H9 (cell line): ENCODE results near the gene DIAPH3. TPM values are rescaled to one million over a fixed set of nuclear protein-coding genes. Genes with fewer than 3 reads are reported as not detected.

Experiments
- DNase-seq: peaks from one replicate; pipeline ENCODE4 v3.0.0-alpha.2; 2017
- H2AFZ ChIP-seq: one replicate; pipeline ENCODE4 v1.6.1; 2013; ENCODE audit warnings: mild to moderate bottlenecking, low read length, control low read depth, moderate library complexity
- H2AK5ac ChIP-seq: 2 replicates; pipeline ENCODE4 v1.6.1; 2013; ENCODE audit warnings: low read length, control low read depth, mixed read lengths; ENCODE audit not compliant: insufficient read length
- H2BK120ac ChIP-seq: one replicate; pipeline ENCODE4 v1.6.1; 2013; ENCODE audit warnings: low read depth, mild to moderate bottlenecking, low read length, control low read depth, inconsistent platforms; ENCODE audit not compliant: poor library complexity, severe bottlenecking
- H2BK12ac ChIP-seq: 2 replicates; pipeline ENCODE4 v1.6.1; 2013; ENCODE audit warnings: low read length, control low read depth, mixed read lengths, low read depth; ENCODE audit not compliant: insufficient read length
- H2BK15ac ChIP-seq: 2 replicates; pipeline ENCODE4 v1.6.1; 2013; ENCODE audit warnings: low read depth, low read length, control low read depth
- H2BK20ac ChIP-seq: one replicate; pipeline ENCODE4 v1.6.1; 2013; ENCODE audit warnings: low read depth, mild to moderate bottlenecking, low read length, control low read depth, inconsistent platforms; ENCODE audit not compliant: poor library complexity, severe bottlenecking
- H2BK5ac ChIP-seq: 2 replicates; pipeline ENCODE4 v1.6.1; 2013; ENCODE audit warnings: low read length, control low read depth, mixed read lengths; ENCODE audit not compliant: insufficient read length
- H3K14ac ChIP-seq: 2 replicates; pipeline ENCODE4 v1.6.1; 2013; ENCODE audit warnings: low read length, control low read depth; ENCODE audit not compliant: insufficient read depth
- H3K18ac ChIP-seq: 2 replicates; pipeline ENCODE4 v1.6.1; 2013; ENCODE audit warnings: low read depth, mild to moderate bottlenecking, mixed read lengths, low read length, control low read depth; ENCODE audit not compliant: insufficient read length
- H3K23ac ChIP-seq: 2 replicates; pipeline ENCODE4 v1.6.1; 2013; ENCODE audit warnings: low read length, control low read depth, mixed read lengths, low read depth; ENCODE audit not compliant: insufficient read length
- H3K23me2 ChIP-seq: 2 replicates; pipeline ENCODE4 v1.6.1; 2013; ENCODE audit warnings: low read depth, mild to moderate bottlenecking, mixed read lengths, low read length, control low read depth; ENCODE audit not compliant: insufficient read length, poor library complexity, severe bottlenecking
- H3K27ac ChIP-seq: 2 replicates; pipeline ENCODE4 v1.5.1; 2013; ENCODE audit warnings: low read length, control low read depth, mixed read lengths, low read depth; ENCODE audit not compliant: insufficient read length
- H3K27me3 ChIP-seq: 2 replicates; pipeline ENCODE4 v1.6.1; 2013; ENCODE audit warnings: low read length, control low read depth, inconsistent platforms; ENCODE audit not compliant: insufficient read depth
- H3K4ac ChIP-seq: 2 replicates; pipeline ENCODE4 v1.6.1; 2013; ENCODE audit warnings: low read depth, mild to moderate bottlenecking, control low read depth, inconsistent platforms, low read length, moderate library complexity
- H3K4me1 ChIP-seq: 2 replicates; pipeline ENCODE4 v1.6.1; 2013; ENCODE audit warnings: low read length, control low read depth, inconsistent platforms; ENCODE audit not compliant: insufficient read depth
- H3K4me2 ChIP-seq: 2 replicates; pipeline ENCODE4 v1.6.1; 2013; ENCODE audit warnings: low read length, control low read depth, mixed read lengths; ENCODE audit not compliant: insufficient read length, insufficient read depth
- H3K56ac ChIP-seq: 2 replicates; pipeline ENCODE4 v1.6.1; 2013; ENCODE audit warnings: low read depth, mild to moderate bottlenecking, mixed read lengths, low read length, control low read depth; ENCODE audit not compliant: insufficient read length
- H3K79me1 ChIP-seq: 2 replicates; pipeline ENCODE4 v1.6.1; 2013; ENCODE audit warnings: low read depth, mild to moderate bottlenecking, moderate library complexity, low read length, control low read depth, inconsistent platforms; ENCODE audit not compliant: insufficient read depth, poor library complexity, severe bottlenecking
- H3K79me2 ChIP-seq: 2 replicates; pipeline ENCODE4 v1.6.1; 2013; ENCODE audit warnings: low read length, control low read depth, inconsistent platforms; ENCODE audit not compliant: insufficient read depth
- H3K9ac ChIP-seq: 2 replicates; pipeline ENCODE4 v1.6.1; 2013; ENCODE audit warnings: low read length, control low read depth, mixed read lengths; ENCODE audit not compliant: insufficient read length; ENCODE audit errors: extremely low read depth
- H3K9me3 ChIP-seq: one replicate; pipeline ENCODE4 v1.6.1; 2013; ENCODE audit warnings: low read depth, low read length, inconsistent platforms; ENCODE audit not compliant: control insufficient read depth
- H3T11ph ChIP-seq: one replicate; pipeline ENCODE4 v1.6.1; 2013; ENCODE audit warnings: mild to moderate bottlenecking, low read length, control low read depth, inconsistent platforms
- H4K20me1 ChIP-seq: one replicate; pipeline ENCODE4 v1.6.1; 2013; ENCODE audit not compliant: control insufficient read depth, insufficient read length, insufficient read depth
- H4K5ac ChIP-seq: 2 replicates; pipeline ENCODE4 v1.6.1; 2013; ENCODE audit warnings: low read depth, mild to moderate bottlenecking, mixed read lengths, low read length, control low read depth; ENCODE audit not compliant: insufficient read length
- H4K8ac ChIP-seq: replicated peaks from 2 replicates; pipeline ENCODE4 v1.6.1; 2013; ENCODE audit warnings: low read length, control low read depth, mixed read lengths, low read depth; ENCODE audit not compliant: insufficient read length
- H4K91ac ChIP-seq: 2 replicates; pipeline ENCODE4 v1.6.1; 2013; ENCODE audit warnings: low read depth, mild to moderate bottlenecking, moderate library complexity, mixed read lengths, low read length, control low read depth; ENCODE audit not compliant: insufficient read length
- H3K27ac Mint-ChIP-seq, 3 experiments: 2 replicates in 2 of 3; 3 replicates in 1 of 3; pipeline ENCODE4 v1.8.0; 2020 to 2021; ENCODE audit warnings: mixed read lengths in 3 of 3, mild to moderate bottlenecking in 1 of 3, moderate library complexity in 1 of 3
- H3K27me3 Mint-ChIP-seq: 2 replicates; pipeline ENCODE4 v1.8.0; 2021; ENCODE audit warnings: low read depth, mild to moderate bottlenecking, moderate library complexity, mixed read lengths
- H3K36me3 Mint-ChIP-seq, 3 experiments: 2 replicates in 2 of 3; 3 replicates in 1 of 3; pipeline ENCODE4 v1.8.0; 2020 to 2021; ENCODE audit warnings: low read depth in 3 of 3, mixed read lengths in 3 of 3; ENCODE audit not compliant: insufficient read depth in 1 of 3
- H3K4me1 Mint-ChIP-seq, 2 experiments: 2 replicates each; pipeline ENCODE4 v1.8.0; 2020; ENCODE audit warnings: mixed read lengths in 2 of 2
- H3K4me3 Mint-ChIP-seq, 2 experiments: 2 replicates in 1 of 2; 3 replicates in 1 of 2; pipeline ENCODE4 v1.8.0; 2020 to 2021; ENCODE audit warnings: mild to moderate bottlenecking in 2 of 2, mixed read lengths in 2 of 2, moderate library complexity in 1 of 2
- H3K9me3 Mint-ChIP-seq, 2 experiments: 2 replicates in 1 of 2; 3 replicates in 1 of 2; pipeline ENCODE4 v1.8.0; 2020; ENCODE audit warnings: mild to moderate bottlenecking in 2 of 2, mixed read lengths in 2 of 2, moderate library complexity in 1 of 2
- WGBS: extraction: QIAGEN DNeasy Blood & Tissue Kit; methylation state at CpG from one replicate; pipeline ENCODE4 v1.1.7; 2013; ENCODE audit warnings: missing lambda C conversion rate, low lambda C conversion rate, mixed read lengths; ENCODE audit not compliant: insufficient read length; ENCODE audit errors: extremely low coverage; 5-methylcytosine and 5-hydroxymethylcytosine counted together
- total RNA-seq: library from RNA; stranded (reverse); gene quantifications from 2 replicates; pipeline ENCODE4 v1.2.1, GENCODE V29; 2021
- TF ChIP-seq, protein P1 (sequence below): fragments of 200-600 bp; sonication (generic); conservative IDR thresholded peaks from 3 replicates; pipeline ENCODE4 v1.8.0; 2021; ENCODE audit warnings: antibody characterized with exemption, mild to moderate bottlenecking

The DIAPH3 gene
- total RNA-seq, 1 experiment from 2014 or later = 23.1 TPM

DNA sequence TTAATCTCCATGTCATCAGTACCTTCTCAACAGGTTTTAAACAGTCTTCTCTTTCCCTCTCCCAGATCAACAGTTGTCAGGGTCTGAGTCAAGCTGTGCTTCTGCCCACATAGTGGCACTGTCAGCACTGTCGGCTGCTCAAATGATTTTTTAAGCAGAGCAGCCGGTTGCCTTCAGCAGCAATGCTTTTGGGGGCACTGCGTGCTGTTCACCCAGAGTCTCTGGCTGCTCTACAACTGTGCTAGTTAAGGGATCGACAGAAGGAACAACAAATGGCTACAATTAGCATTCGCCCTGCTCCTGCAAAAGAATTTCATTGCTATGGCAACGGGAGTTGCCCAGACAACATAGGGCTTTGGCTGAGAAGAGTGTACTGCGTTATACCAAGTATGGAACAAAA, 412.9 kb downstream of the DIAPH3 start:
- Histone ChIP-seq H2AFZ (no peak overlapping the region), H3K27ac (no peak overlapping the region), H2BK12ac (no peak overlapping the region), H3K9me3 (no peaks in the 10 kb centered on the region), H4K8ac (no peak overlapping the region), H3K23me2 (no peaks in the 10 kb centered on the region), H4K91ac (no peak overlapping the region), H4K5ac (no peak overlapping the region), H3K4me2 (peak overlapping the region; percentile 39), H3K9ac (no peak overlapping the region), H3K79me1 (no peaks in the 10 kb centered on the region), H3K4ac (no peak overlapping the region), H3K14ac (peak overlapping the region; percentile 55; the same call in 1 of the 2 replicates), H2BK20ac (no peak overlapping the region), H3T11ph (no peak overlapping the region), H3K18ac (peak overlapping the region; percentile 61), H2BK15ac (no peak overlapping the region), H4K20me1 (no peaks in the 10 kb centered on the region), H3K27me3 (no peaks in the 10 kb centered on the region), H3K56ac (no peak overlapping the region), H3K79me2 (no peaks in the 10 kb centered on the region), H2BK5ac (no peak overlapping the region), H3K23ac (no peak overlapping the region), H2BK120ac (no peak overlapping the region), H3K4me1 (no peaks in the 10 kb centered on the region), H2AK5ac (no peak overlapping the region)
- no peaks in the 10 kb centered on the region for H3K9me3 Mint-ChIP-seq
- peak; percentile 74 for DNase-seq
- peaks cover 26 to 28% of the 10 kb centered on the region in 2 experiments for H3K4me1 Mint-ChIP-seq
- TF ChIP-seq, protein P1, sequence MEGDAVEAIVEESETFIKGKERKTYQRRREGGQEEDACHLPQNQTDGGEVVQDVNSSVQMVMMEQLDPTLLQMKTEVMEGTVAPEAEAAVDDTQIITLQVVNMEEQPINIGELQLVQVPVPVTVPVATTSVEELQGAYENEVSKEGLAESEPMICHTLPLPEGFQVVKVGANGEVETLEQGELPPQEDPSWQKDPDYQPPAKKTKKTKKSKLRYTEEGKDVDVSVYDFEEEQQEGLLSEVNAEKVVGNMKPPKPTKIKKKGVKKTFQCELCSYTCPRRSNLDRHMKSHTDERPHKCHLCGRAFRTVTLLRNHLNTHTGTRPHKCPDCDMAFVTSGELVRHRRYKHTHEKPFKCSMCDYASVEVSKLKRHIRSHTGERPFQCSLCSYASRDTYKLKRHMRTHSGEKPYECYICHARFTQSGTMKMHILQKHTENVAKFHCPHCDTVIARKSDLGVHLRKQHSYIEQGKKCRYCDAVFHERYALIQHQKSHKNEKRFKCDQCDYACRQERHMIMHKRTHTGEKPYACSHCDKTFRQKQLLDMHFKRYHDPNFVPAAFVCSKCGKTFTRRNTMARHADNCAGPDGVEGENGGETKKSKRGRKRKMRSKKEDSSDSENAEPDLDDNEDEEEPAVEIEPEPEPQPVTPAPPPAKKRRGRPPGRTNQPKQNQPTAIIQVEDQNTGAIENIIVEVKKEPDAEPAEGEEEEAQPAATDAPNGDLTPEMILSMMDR = no peak
- H3K27me3 Mint-ChIP-seq = no peaks in the 10 kb centered on the region
- WGBS = no CpG with 5 or more reads among the region's 7 CpGs
- peak overlapping the region; percentile 26 to 95 (median 85) for H3K27ac Mint-ChIP-seq
- no peaks in the 10 kb centered on the region for H3K36me3 Mint-ChIP-seq
- peak overlapping the region; percentile 9 to 67; a peak in 2 of 5 replicates for H3K4me3 Mint-ChIP-seq
